Stimulated activated CD4-positive, alpha-beta T cell treated with anti-CD3 and anti-CD28 coated beads, Interleukin-2, amount 100 ng/mL, for 24 hours (primary cell): ENCODE results near the gene TAOK1.
"Not testable (repeated sequence)": the region's sequence is repeated elsewhere in the genome, so short reads cannot be mapped to it uniquely, and the experiment has no call there.

Source experiments
- DNase-seq, 2 donors: peaks; one replicate each; pipeline ENCODE4 v3.0.0-alpha.2; 2020

The TAOK1 gene

GRCh38 chr17:29549177-29549923 is 159.2 kb downstream of the TAOK1 start:
- no peak for DNase-seq

DNA sequence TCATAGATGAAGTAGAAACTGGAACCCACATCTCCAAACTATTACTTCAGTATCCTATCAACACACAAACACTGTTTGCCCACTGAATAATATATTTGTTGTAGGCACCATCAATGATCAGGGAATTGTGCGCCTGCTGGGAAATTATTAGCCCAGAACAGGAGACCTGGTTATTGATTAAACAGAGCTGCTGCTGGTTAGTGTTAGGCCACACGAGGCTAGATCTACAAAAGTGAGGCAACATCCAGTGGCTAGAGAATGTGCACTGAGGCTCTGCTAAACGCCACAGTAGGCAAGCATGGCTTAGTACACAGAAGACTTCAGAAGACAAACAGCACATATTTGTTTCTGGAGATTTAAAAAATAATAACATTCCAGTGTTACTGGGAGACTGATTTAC is 165.7 kb downstream of the TAOK1 start:
- DNase-seq = no peak

DNA sequence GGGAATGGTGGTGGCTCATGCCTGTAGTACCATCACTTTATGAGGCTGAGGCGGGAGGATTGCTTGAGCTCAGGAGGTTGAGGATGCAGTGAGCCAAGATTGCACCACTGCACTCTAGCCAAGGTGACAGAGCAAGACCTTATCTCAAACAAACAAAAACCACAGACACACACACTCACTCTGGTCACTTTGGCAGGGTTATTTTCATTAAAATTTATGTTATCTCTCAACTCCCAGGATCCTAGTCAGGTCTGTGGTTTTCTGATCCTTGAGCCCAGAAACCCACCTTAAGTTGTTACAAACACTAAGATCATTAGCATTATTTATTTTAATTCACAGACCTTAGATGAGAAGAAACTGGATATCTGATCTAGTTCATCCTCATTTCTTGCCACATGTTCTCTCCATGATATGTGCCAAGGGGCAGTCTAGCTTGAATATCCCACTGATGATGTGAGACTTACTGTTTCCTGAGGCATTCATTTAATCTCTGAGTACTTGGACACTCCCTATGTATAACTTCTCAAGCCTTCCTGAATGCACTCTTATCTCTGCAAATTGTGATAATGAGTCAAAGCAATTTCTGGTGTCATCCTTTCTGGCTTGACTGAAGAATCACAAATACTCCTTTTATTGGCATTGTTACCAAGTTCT is 167.0 kb downstream of the TAOK1 start:
- no peak for DNase-seq

GRCh38 chr17:29557739-29558116 is 167.6 kb downstream of the TAOK1 start:
- no peak for DNase-seq

GRCh38 chr17:29558139-29558538 is 168.0 kb downstream of the TAOK1 start:
- DNase-seq = not testable (repeated sequence)

- no peak for DNase-seq
Observed at GRCh38 chr17:29559640-29560039, 169.5 kb downstream of the TAOK1 start.

DNA sequence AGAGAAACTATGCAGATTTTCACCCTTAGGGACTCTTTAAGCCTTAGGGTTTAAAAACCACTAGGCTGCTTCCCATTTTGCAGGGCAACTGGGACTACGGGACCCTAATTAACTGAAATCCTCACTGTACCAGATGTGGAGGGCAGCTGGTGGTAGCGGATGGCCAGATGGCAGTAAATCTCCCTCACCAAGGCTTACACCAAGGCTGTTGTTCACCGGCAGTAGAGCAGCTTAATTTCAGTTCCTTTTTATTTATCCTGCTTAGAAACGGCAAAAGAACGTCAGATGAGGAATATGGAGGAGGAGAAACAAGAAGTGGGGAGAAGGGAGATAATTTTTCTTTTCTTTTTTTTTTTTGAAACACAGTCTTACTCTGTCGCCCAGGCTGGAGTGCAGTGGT is 170.2 kb downstream of the TAOK1 start:
- DNase-seq = no peak

GRCh38 chr17:29561554-29562517 is 171.7 kb downstream of the TAOK1 start:
- no peak for DNase-seq

GRCh38 chr17:29562615-29563014 is 172.5 kb downstream of the TAOK1 start:
- no peak for DNase-seq

- DNase-seq = no peak
Observed at GRCh38 chr17:29563816-29564215, 173.7 kb downstream of the TAOK1 start.

DNA sequence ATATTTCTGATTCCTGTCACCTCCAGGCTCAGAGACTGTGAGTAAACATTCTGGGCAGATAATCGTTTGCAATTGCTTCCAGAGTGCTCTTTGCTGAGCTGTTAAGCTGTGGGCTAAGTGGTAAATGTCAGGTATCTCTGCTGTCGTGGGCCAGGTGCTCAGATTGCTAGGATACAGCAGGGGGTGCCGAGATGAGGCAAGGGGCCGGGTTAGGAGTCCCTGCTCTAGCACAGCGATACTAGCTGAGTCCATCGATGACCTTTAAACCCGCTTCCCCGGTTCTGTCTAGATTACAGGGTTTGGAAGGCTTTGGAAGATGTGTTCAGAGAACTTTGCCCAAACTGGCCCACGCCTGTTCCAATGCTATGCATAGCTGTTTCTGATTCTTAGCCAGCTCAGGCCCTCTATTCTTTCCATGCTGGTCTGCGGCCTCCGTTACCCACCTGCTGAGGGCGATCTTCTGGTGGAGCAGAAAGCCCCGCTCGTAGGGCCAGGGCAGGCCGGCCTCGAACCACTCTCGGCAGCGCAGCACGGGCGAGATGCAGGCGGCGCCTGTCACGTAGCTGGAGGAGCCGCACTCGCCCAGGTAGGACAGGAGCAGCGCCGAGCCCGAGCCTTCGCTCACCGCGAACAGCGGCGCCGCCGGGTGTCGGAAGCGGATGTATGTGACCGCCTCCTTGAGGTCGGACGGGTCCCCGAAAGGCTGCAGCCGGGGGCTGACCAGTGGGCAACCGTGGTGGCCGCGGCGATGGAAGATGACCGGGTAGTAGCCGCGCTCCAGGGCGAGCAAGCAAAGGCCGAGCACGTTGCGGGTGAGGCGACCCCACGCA is 175.7 kb downstream of the TAOK1 start:
- DNase-seq = peak; percentile 53 to 71

GRCh38 chr17:29566473-29567303 is 176.5 kb downstream of the TAOK1 start, which contains the start of gene ABHD15:
ABHD15 (minus strand) TSS chr17:29567037; CDS start chr17:29566966, 71 bp downstream.
- DNase-seq = peak; percentile 62 to 69

DNA sequence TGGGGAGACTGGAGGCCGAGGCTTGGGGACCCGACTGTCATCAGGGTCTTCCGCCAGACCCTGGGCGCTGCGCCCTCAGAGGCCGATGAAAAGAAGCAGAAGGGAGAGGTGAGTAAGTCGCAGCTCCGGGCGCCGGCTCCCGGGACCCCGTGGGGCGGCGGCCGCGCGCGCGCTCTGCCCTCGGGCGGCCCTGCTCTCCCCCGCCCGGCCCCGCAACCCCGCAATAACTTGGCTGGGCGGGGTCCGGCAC is 177.1 kb downstream of the TAOK1 start:
- DNase-seq = no peak

- DNase-seq = peak; percentile 77 to 82
Observed at GRCh38 chr17:29567554-29568330, 177.6 kb downstream of the TAOK1 start.

DNA sequence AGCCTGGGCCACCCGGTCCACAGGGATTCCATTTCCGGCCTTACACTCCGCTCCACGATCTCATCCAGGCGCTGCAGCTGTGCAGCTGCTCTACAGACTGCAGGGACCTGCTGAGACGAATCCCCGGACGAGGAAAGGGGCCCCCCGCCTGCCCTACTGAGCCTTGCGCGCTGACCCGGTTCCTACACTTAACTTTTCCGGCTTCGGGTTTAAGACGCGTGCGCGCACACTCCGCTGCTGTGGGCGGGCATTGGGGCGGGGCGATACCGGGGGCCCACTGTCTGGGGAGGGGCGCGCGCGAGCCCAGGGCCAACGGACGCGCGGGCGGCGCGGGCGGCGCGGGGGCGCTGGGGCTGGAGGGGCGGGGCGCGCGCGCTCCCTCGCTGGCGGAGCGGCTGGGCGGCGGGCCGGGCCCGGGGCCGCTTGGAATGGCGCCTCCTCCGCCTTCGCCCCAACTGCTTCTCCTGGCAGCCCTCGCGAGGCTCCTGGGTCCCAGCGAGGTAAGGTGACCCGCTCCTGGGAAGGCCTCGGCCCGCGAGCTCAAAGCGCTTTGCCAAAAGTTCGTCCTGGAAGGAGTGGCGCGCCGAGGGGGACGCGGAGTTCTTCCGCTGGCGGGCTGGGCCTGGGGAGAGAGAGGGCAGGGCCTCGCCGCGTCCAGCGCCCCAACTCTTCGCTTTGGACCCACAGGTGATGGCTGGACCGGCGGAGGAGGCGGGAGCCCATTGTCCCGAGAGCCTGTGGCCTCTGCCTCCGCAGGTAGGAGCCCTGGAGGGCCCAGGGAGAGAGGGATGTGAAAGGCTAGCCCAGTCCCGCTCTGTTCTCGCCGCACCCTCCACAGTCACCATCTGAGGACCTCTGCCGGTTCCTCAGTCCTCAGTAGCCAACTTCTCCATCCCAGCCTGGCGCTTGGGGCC is 178.4 kb downstream of the TAOK1 start, which contains the start of gene TP53I13:
TSS of gene TP53I13 (plus strand) at position 371 of the 914 bp plus-strand sequence. CDS start at position 429, 58 bp downstream.
- peak; percentile 90 to 95 for DNase-seq

DNA sequence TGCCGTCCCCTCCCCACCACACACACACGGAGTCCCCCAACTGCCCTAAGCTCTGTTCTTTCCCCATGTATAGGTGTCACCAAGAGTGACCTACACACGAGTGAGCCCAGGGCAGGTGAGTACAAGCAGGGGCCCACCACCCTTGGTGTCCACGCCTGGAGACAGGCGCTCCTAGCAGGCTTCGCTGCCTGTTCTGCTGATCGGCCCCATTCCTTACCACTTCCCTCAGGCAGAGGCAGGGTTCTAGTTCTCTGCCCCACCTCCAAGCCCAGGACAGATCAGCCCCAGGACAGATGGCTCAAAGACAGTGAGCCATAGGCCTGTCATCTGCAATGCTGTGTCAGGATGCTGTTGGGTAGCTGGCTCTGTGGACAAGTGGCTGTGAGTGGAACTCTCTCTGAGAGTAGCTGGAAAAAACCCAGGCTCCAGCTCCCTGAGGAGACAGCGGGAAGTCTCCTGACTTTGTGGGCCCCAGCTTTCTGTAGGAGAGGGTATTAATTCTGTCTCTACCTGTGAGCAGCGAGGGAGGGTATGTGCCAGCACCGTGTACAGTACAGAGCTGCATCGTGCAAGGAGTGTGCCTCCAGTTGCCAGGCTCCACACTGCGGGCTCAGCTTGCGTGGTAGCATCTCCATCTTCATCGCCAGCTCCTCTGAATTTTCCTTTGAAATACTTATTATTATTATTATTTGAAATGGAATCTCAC is 179.2 kb downstream of the TAOK1 start:
- no peak for DNase-seq

GRCh38 chr17:29570521-29570920 is 180.4 kb downstream of the TAOK1 start:
- no peak for DNase-seq

DNA sequence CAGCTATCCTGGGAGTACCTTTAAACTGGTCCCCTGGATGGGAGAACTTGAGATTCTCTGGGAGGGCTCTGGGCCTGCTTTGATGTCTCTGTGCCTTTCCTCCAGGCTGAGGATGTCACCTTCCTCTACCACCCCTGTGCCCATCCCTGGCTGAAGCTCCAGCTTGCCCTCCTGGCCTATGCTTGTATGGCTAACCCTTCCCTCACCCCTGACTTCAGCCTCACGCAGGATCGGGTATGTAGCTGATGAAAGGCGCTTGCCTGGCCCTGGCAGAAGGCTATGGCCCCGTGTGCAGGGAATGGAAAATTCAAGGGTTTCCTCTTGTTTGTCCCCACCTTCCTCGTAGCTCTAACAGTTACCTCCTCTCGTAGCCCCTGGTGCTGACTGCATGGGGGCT is 181.3 kb downstream of the TAOK1 start:
- no peak for DNase-seq
